Trophoblast cell (in vitro differentiated cells and primary cell): ENCODE measurements around the gene PIGP.

Experiments used
- DNase-seq, 2 donors: peaks; one replicate each; pipeline ENCODE4 v3.0.0-alpha.2; 2016
- H2AFZ ChIP-seq: 2 replicates; pipeline ENCODE4 v1.6.1; 2013; ENCODE audit warnings: low read length, moderate library complexity, mild to moderate bottlenecking; ENCODE audit not compliant: insufficient read depth, poor library complexity
- H2AK5ac ChIP-seq: 2 replicates; pipeline ENCODE4 v1.6.1; 2013; ENCODE audit warnings: mild to moderate bottlenecking, low read length
- H2BK120ac ChIP-seq: 2 replicates; pipeline ENCODE4 v1.6.1; 2013; ENCODE audit warnings: low read length, mild to moderate bottlenecking, moderate library complexity; ENCODE audit not compliant: insufficient read depth, poor library complexity
- H2BK12ac ChIP-seq: 2 replicates; pipeline ENCODE4 v1.6.1; 2013; ENCODE audit warnings: mild to moderate bottlenecking, low read length, moderate library complexity
- H2BK5ac ChIP-seq: 2 replicates; pipeline ENCODE4 v1.6.1; 2013; ENCODE audit warnings: low read length, low read depth, moderate library complexity, mild to moderate bottlenecking; ENCODE audit not compliant: poor library complexity
- H3K14ac ChIP-seq: 2 replicates; pipeline ENCODE4 v1.6.1; 2013; ENCODE audit warnings: mild to moderate bottlenecking, low read length
- H3K18ac ChIP-seq: 2 replicates; pipeline ENCODE4 v1.6.1; 2013; ENCODE audit warnings: mild to moderate bottlenecking, low read length
- H3K23ac ChIP-seq: 2 replicates; pipeline ENCODE4 v1.6.1; 2013; ENCODE audit warnings: low read length
- H3K27ac ChIP-seq: 2 replicates; pipeline ENCODE4 v1.5.1; 2013; ENCODE audit warnings: low read depth, mild to moderate bottlenecking, inconsistent platforms, low read length, moderate library complexity
- H3K27me3 ChIP-seq: 2 replicates; pipeline ENCODE4 v1.6.1; 2013; ENCODE audit warnings: inconsistent platforms, mild to moderate bottlenecking, low read length, moderate library complexity; ENCODE audit not compliant: insufficient read depth
- H3K36me3 ChIP-seq, 2 experiments: 1 replicate in 1 of 2; 2 replicates in 1 of 2; pipeline ENCODE4 v1.6.1; 2013; ENCODE audit warnings: low read length in 2 of 2, mild to moderate bottlenecking in 2 of 2, moderate library complexity in 1 of 2; ENCODE audit not compliant: insufficient read depth in 2 of 2, control insufficient read depth in 1 of 2
- H3K4ac ChIP-seq: 2 replicates; pipeline ENCODE4 v1.6.1; 2013; ENCODE audit warnings: low read depth, mild to moderate bottlenecking, low read length, moderate library complexity
- H3K4me1 ChIP-seq, 2 experiments: 1 replicate in 1 of 2; 2 replicates in 1 of 2; pipeline ENCODE4 v1.6.1; 2013; ENCODE audit warnings: low read length in 2 of 2, mild to moderate bottlenecking in 2 of 2, moderate library complexity in 1 of 2; ENCODE audit not compliant: insufficient read depth in 2 of 2, control insufficient read depth in 1 of 2
- H3K4me2 ChIP-seq: 2 replicates; pipeline ENCODE4 v1.6.1; 2013; ENCODE audit warnings: inconsistent platforms, mild to moderate bottlenecking, low read length, moderate library complexity
- H3K4me3 ChIP-seq: 2 replicates; pipeline ENCODE4 v1.5.1; 2013; ENCODE audit warnings: mild to moderate bottlenecking, low read depth, low read length, inconsistent platforms
- H3K79me1 ChIP-seq: one replicate; pipeline ENCODE4 v1.6.1; 2013; ENCODE audit warnings: low read length
- H3K79me2 ChIP-seq: 2 replicates; pipeline ENCODE4 v1.6.1; 2013; ENCODE audit warnings: low read length, mild to moderate bottlenecking; ENCODE audit not compliant: control insufficient read depth, insufficient read depth, poor library complexity
- H3K9ac ChIP-seq: 2 replicates; pipeline ENCODE4 v1.6.1; 2013; ENCODE audit warnings: mild to moderate bottlenecking, low read length
- H3K9me3 ChIP-seq: 2 replicates; pipeline ENCODE4 v1.6.1; 2013; ENCODE audit warnings: low read depth, mild to moderate bottlenecking, control low read depth, inconsistent platforms, low read length; ENCODE audit not compliant: insufficient read depth
- H4K12ac ChIP-seq: 2 replicates; pipeline ENCODE4 v1.6.1; 2013; ENCODE audit warnings: low read depth, mild to moderate bottlenecking, low read length, moderate library complexity
- H4K8ac ChIP-seq: 2 replicates; pipeline ENCODE4 v1.6.1; 2013; ENCODE audit warnings: low read depth, mild to moderate bottlenecking, low read length, moderate library complexity
- H4K91ac ChIP-seq: one replicate; pipeline ENCODE4 v1.6.1; 2013; ENCODE audit warnings: low read depth, mild to moderate bottlenecking, low read length, moderate library complexity
- WGBS: extraction: QIAGEN DNeasy Blood & Tissue Kit; methylation state at CpG from one replicate; pipeline ENCODE4 v1.1.7; 2013; ENCODE audit warnings: missing lambda C conversion rate; ENCODE audit not compliant: insufficient read length, insufficient coverage; ENCODE audit errors: extremely low coverage; 5-methylcytosine and 5-hydroxymethylcytosine counted together

Gene PIGP

GRCh38 chr21:37041706-37042271 lies 31.1 kb downstream of the PIGP start:
- DNase-seq = no peak
- H3K79me1 ChIP-seq = no peaks in the 10 kb centered on the region

GRCh38 chr21:37040212-37040611 lies 32.7 kb downstream of the PIGP start:
- Histone ChIP-seq H4K8ac (no peak overlapping the region), H2AFZ (no peak overlapping the region), H3K4me1 (no peaks in the 10 kb centered on the region), H3K36me3 (no peaks in the 10 kb centered on the region), H3K9ac (no peak overlapping the region), H3K9me3 (peaks cover 1% of the 10 kb centered on the region), H4K12ac (no peak overlapping the region), H2BK120ac (no peak overlapping the region), H2BK12ac (no peak overlapping the region), H2BK5ac (no peak overlapping the region), H2AK5ac (no peak overlapping the region), H3K4ac (no peak overlapping the region), H3K79me1 (no peaks in the 10 kb centered on the region), H3K79me2 (no peaks in the 10 kb centered on the region), H3K27me3 (no peaks in the 10 kb centered on the region), H3K27ac (no peak overlapping the region), H3K4me2 (no peak overlapping the region), H4K91ac (no peak overlapping the region), H3K4me3 (no peak overlapping the region), H3K14ac (no peak overlapping the region), H3K23ac (no peak overlapping the region), H3K18ac (no peak overlapping the region)
- WGBS = no CpG with 5 or more reads among the region's 3 CpGs
- no peak for DNase-seq

More at GRCh38 chr21:37041706-37042271, 31.1 kb downstream of the PIGP start:
- Histone ChIP-seq H3K18ac (no peak overlapping the region), H3K14ac (no peak overlapping the region), H3K79me2 (no peaks in the 10 kb centered on the region), H3K4ac (no peak overlapping the region), H4K8ac (no peak overlapping the region), H4K12ac (no peak overlapping the region), H2BK5ac (no peak overlapping the region), H3K4me2 (no peak overlapping the region), H3K9me3 (peaks cover 1% of the 10 kb centered on the region), H2BK12ac (no peak overlapping the region), H4K91ac (no peak overlapping the region), H3K4me1 (peaks cover 0 to 3% of the 10 kb centered on the region in 2 experiments), H2BK120ac (no peak overlapping the region), H3K27ac (no peak overlapping the region), H2AFZ (no peak overlapping the region), H3K27me3 (no peaks in the 10 kb centered on the region), H3K4me3 (no peak overlapping the region), H3K36me3 (no peaks in the 10 kb centered on the region), H3K9ac (no peak overlapping the region), H3K23ac (no peak overlapping the region), H2AK5ac (no peak overlapping the region)
- no CpG with 5 or more reads among the region's 4 CpGs for WGBS

DNA sequence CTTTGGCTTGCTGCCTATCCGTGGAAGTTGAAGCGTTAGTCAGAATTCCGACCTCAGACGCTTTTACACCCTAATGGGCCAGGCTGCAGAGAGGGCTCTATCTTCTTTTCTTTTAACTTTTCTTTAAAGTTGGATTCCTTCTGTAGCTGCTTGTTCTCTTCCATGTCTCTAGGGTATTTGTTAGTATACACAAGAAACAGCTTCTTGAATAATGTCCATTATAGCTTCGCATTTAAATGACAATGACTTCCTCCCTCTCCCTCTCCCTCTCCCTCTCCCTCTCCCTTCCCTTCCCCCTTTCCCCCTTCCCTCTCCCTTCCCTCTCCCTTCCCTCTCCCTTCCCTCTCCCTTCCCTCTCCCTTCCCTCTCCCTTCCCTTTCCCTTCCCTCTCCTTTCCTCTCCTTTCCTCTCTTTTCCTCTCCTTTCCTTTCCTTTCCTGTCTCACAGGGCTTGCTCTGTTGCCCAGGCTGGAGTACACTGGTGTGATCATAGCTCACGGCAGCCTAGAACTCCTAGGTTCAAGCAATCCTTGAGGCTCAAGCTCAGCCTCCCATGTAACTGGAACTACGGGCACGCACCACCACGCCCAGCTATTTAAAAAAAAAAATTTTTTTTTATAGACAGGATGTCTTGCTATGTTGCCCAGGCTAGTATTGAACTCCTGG lies 33.3 kb downstream of the PIGP start:
- Histone ChIP-seq H3K36me3 (no peaks in the 10 kb centered on the region), H2BK5ac (no peak overlapping the region), H4K12ac (no peak overlapping the region), H2BK120ac (no peak overlapping the region), H3K9ac (no peak overlapping the region), H3K4me3 (no peak overlapping the region), H3K23ac (no peak overlapping the region), H4K91ac (no peak overlapping the region), H4K8ac (no peak overlapping the region), H2BK12ac (no peak overlapping the region), H3K27me3 (no peaks in the 10 kb centered on the region), H3K4me1 (no peaks in the 10 kb centered on the region), H3K79me1 (no peaks in the 10 kb centered on the region), H3K14ac (no peak overlapping the region), H3K27ac (no peak overlapping the region), H3K79me2 (no peaks in the 10 kb centered on the region), H3K4me2 (no peak overlapping the region), H3K4ac (no peak overlapping the region), H2AFZ (no peak overlapping the region), H3K9me3 (peaks cover 1% of the 10 kb centered on the region), H2AK5ac (no peak overlapping the region), H3K18ac (no peak overlapping the region)
- no peak for DNase-seq
- no CpG with 5 or more reads among the region's 9 CpGs for WGBS

- no peaks in the 10 kb centered on the region for H3K79me2 ChIP-seq
- H3K9me3 ChIP-seq = no peaks in the 10 kb centered on the region
- WGBS = no CpG with 5 or more reads among the region's 4 CpGs
- H3K4me3 ChIP-seq = no peak overlapping the region
- no peak overlapping the region for H2BK120ac ChIP-seq
- no peaks in the 10 kb centered on the region for H3K27me3 ChIP-seq
- H3K79me1 ChIP-seq = no peaks in the 10 kb centered on the region
- H3K27ac ChIP-seq = no peak overlapping the region
- no peak overlapping the region for H3K18ac ChIP-seq
- H3K14ac ChIP-seq = no peak overlapping the region
- H4K8ac ChIP-seq = no peak overlapping the region
- H4K91ac ChIP-seq = no peak overlapping the region
- DNase-seq = no peak
- H4K12ac ChIP-seq = no peak overlapping the region
- H2BK5ac ChIP-seq = no peak overlapping the region
- no peak overlapping the region for H3K23ac ChIP-seq
- H2AFZ ChIP-seq = no peak overlapping the region
- no peak overlapping the region for H2AK5ac ChIP-seq
- H3K4me2 ChIP-seq = no peak overlapping the region
- H3K4me1 ChIP-seq = no peaks in the 10 kb centered on the region
- no peaks in the 10 kb centered on the region for H3K36me3 ChIP-seq
- no peak overlapping the region for H3K9ac ChIP-seq
- H3K4ac ChIP-seq = no peak overlapping the region
- no peak overlapping the region for H2BK12ac ChIP-seq
Measured at GRCh38 chr21:37036177-37036576, 36.7 kb downstream of the PIGP start.
